ENCODE data around the gene IKBKG.
"Not testable (repeated sequence)": the region's sequence is repeated elsewhere in the genome, so short reads cannot be mapped to it uniquely, and the experiment has no call there.

The IKBKG gene, protein sequence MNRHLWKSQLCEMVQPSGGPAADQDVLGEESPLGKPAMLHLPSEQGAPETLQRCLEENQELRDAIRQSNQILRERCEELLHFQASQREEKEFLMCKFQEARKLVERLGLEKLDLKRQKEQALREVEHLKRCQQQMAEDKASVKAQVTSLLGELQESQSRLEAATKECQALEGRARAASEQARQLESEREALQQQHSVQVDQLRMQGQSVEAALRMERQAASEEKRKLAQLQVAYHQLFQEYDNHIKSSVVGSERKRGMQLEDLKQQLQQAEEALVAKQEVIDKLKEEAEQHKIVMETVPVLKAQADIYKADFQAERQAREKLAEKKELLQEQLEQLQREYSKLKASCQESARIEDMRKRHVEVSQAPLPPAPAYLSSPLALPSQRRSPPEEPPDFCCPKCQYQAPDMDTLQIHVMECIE

GRCh38 chrX:154547245-154548027 is at the start of gene IKBKG:
IKBKG (plus strand) TSS chrX:154547620; CDS start chrX:154552003, 4,383 bp downstream.
- peak; percentile 90 for DNase-seq (ENCODE audit: low spot score)

DNA sequence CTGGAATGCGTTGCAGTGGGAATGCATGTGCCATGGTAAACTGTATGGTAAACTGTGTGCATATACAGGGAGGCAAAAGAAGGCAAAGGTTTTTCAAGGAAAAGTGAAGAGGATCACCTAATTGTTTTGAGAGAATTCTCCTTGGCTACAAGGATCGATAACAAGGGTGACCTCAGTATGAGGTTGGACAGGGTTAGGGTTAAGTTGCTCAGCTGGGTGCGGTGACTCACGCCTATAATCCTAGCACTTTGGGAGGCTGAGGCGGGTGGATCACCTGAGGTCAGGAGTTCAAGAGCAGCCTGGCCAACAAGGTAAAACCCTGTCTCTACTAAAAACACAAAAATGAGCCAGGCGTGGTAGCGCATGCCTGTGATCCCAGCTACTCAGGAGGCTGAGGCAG is 46.0 kb upstream of the IKBKG start:
- DNase-seq (ENCODE audit: low spot score), result not testable (repeated sequence)

DNA sequence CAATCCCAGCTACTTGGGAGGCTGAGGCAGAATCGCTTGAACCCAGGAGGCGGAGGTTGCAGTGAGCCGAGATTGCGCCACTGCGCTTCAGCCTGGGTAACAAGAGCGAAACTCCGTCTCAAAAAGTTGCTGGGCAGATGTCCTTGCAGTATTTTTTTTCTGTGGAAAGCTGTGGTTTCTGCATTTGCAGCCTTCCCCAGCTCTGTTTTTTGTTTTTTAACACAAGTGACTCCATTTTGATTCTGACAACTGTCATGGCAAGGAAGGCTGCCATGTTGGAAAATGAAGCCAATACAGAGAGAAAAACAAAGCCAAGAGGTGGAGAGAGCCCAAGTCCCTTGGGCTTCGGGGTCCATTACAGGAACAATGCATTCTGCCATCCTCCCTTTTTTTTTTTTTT is 45.3 kb upstream of the IKBKG start:
- DNase-seq (ENCODE audit: low spot score), result no peak

DNA sequence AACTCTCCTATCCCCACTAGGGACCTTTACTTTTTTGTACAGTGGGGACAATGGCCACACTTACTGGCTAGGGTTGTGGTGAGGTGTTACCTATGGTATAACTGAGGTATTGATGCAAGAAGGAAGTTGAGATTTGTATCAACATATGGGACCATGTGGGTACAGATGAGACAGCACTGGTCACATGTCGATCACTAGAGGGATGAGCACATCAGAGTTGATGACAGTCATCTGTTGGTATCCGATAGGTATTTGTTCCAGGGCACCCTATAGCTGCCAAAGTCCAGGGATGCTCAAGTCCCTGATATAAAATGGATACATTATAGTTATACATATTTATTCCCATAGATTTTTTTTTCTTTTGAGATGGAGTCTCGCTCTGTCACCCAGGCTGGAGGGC is 44.4 kb upstream of the IKBKG start:
- DNase-seq (ENCODE audit: low spot score), result no peak

DNA sequence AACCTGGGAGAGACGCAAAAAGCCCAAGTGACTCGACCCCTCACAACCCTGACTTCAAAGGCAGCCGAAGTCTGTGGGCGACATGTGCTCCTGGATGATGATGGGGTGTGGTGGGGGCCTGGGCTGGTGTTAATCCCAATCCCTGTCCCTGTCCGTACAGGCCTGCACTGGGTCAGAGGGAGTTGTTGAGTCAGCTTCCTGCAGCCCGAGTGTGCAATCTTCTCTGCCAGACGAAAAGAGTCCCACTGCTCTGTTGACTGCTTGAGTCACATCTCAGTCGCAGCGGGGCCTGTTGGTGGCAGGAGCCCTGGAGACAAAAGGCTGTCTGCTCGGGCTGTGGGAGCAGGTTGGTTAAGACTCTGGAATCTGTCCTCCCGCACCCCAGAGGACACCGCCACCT is 41.7 kb upstream of the IKBKG start:
- DNase-seq (ENCODE audit: low spot score), result no peak

- DNase-seq (ENCODE audit: low spot score), result no peak
Measured at GRCh38 chrX:154506483-154507332, 40.7 kb upstream of the IKBKG start.

DNA sequence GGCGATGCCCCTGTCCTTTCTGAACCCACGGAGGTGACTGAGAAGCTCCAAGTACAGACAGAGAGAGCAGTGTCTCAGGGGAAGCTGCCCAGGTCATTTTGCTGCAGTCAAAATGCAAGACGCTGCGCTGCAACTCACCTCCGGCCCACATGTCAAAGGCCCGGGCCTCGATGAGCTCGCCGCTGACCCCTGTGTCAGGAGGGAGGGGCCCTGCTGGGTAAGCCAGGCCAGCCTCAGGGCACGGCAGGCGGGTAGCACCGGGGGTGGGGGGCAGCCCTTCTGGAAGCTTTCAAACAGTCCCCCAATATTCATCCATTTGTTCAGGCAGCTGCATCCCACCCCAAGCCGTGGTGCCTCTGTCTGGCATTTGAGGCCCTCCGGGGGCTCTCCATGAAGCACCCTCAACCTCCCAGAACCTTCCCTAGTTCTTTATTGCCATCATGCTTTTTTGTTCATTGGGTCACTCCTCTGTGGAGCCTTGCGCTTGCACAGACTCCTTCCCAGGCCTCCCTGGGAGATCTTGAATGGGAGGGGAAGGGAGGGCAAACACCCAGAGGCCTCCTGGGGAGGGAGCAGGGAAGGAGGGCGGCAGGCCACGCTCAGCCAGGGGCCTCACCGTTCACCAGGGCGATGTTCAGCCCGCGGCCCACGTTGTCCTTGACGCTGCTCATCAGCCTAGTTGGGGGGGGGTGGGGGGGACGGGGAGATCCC is 39.6 kb upstream of the IKBKG start:
- DNase-seq (ENCODE audit: low spot score), result no peak

DNA sequence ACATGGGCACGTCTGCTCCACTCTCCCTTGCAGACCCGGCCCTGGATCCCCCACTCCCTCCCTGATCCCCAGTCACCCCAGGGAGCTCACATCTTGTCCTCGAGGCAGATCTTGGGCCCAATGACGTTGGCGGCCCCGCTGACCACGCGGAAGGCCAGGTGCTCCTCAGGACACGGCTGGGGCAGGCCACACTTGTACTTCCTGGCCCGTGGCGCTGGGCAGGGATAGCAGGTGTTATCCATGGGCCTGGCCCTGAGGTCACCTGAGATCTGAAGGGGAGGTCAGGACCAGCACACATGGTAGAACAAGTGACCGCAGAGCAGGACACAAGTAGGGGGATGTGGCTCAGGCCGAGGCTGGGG is 39.1 kb upstream of the IKBKG start:
- no peak for DNase-seq (ENCODE audit: low spot score)

GRCh38 chrX:154509455-154509854 is 38.0 kb upstream of the IKBKG start:
- no peak for DNase-seq (ENCODE audit: low spot score)

DNA sequence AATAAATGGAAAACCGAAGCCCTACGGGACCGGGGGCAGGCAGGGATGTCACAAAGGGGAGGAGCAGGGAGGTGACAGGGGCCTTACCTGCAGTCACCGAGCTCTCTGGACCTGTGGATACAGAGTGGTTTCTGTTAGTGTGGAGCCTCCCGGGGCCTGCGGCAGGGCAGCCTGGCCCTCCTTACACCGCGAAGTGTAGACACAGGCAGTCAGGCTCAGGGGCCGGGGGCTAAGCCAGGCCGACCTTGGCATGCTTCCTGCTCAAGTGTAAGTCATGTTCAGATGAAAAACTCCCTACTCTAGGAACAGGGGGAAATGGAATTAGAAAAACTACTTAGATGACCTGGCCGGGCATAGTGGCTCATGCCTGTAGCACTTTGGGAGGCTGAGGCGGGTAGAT is 35.7 kb upstream of the IKBKG start:
- no peak for DNase-seq (ENCODE audit: low spot score)

- DNase-seq (ENCODE audit: low spot score), result no peak
Measured at GRCh38 chrX:154512879-154513553, 34.4 kb upstream of the IKBKG start.

DNA sequence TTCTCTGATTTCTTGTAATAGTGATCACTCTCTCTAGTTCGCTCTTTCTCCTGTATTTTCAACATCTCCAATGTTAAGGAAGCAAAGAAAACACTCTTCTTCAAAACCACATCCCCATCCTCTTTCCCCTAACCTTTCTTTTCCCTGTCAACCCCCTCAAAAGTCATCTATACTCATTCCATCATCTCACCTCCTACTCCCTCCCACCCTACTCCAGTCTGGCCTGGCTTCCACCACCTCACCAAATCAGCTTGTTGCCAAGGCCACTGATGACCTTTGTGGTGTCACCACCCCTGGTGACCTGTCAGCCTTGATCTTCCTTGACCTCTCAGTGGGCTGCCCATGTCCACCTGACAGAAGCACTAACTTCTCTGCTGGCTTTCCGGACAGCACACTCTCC is 33.7 kb upstream of the IKBKG start:
- no peak for DNase-seq (ENCODE audit: low spot score)

DNA sequence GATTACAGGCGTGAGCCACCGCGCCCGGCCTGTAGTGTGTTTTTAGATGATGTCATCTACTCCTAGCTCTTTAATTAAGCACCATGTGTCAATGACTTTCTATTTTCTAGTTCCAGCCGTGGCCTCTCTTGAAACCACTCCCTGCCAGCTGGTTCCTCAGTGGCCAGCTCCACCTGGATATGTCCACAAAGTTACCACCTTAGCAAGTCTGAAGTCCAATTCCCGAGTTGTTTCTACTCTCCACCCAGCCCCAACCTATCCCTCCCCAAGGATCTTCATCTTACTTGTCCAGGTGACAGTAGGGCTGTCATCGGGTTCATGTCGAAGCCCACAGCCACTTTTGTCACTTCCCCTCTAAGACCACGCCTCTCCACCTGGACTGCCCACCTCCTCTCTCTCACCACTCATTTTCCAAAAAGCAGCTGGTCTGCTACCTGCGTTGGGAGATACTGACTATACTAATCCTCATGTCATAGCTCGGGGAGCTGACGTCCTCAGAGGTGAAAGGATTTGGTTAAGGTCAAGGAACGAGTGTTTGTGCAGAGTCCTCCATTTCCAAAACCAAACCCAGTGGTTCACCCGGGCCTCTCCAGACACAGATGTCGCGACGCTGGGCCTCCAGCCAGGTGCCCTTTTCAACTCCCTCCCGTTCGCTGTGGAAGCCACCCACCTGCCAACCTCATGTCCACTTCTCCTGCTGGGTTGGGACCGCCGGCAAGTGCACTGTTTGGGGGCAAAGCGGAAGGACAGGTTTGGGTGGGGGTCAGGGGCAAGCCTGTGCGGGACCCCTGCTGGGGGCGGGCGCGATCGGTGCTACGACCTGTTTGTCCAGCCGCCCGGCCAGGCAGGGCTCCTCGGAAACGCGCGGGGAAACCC is 32.1 kb upstream of the IKBKG start:
- DNase-seq (ENCODE audit: low spot score), result peak; percentile 8

DNA sequence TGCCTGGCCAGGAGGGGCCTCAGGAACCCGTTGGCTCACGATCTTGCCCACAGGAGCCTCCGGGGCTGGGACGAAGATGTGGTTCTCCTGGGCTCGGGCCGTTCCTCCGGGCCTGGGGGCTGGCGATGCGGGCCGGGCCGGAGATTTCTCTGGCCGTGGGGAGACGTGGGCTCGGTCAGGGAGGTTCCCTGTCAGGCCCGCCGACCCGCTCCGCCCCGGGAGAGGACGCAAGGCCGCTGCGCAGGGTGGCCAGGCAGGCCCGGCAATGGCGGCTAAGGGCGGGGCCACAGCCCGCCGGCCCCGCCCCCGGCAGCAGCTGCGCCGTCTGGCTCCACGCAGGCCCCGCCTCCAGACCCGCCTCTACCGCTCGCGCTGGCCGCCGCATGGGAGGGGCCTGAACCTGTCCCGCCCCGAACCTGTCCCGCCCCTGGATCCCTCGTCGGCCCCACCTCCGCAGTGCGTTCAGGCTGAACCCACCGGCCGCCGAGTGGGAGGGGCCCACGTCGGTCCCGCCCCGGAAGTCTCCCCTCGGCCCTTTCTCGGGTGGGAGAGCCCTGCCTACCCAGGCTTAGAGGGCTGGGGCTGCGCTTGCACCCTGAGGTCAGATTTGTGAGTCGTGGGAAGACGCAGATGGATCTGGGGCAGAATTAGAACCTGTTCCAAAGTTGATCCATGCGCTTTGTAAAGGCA is 31.3 kb upstream of the IKBKG start, which contains the start of gene FAM3A:
Gene FAM3A, minus strand, starts transcription at position 267 of the 690 bp plus-strand sequence. CDS start 460 bp downstream, outside the sequence.
- peak; percentile 83 for DNase-seq (ENCODE audit: low spot score)

DNA sequence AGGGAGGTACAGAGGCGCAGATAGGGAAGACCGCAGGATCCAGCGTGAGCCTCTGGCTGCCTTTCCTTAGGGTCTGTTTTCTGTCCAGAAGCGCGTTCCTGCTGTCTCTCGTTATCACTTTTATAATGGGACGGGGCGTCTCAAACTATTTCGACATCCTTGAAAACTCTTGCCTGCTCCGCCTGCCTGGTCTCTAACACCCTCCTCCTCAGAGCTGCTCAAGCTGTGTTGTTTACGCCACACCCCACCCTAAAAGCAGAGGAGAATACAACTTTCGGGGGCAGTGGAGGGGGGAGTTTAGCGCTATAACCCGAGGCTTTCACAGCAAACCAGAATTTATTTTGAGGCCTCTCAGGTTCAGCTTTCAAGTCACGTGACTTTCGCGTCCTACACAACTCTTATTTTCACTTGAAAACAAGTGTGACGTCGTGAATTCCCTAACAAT is 30.7 kb upstream of the IKBKG start:
- no peak for DNase-seq (ENCODE audit: low spot score)

- DNase-seq (ENCODE audit: low spot score), result no peak
Measured at GRCh38 chrX:154517101-154517781, 30.2 kb upstream of the IKBKG start.

GRCh38 chrX:154519389-154519788 is 28.0 kb upstream of the IKBKG start:
- DNase-seq (ENCODE audit: low spot score), result no peak

- no peak for DNase-seq (ENCODE audit: low spot score)
Measured at GRCh38 chrX:154525606-154526490, 21.6 kb upstream of the IKBKG start.
